ENCODE results near the gene ACADSB. TPM values are rescaled to one million over a fixed set of nuclear protein-coding genes. Genes with fewer than 3 reads are reported as not detected.

The ACADSB gene
- total and polyA plus RNA-seq, 10 of the 15 experiments (the other 5 are each of a cell fraction or from before 2014, with no cell fraction given) = 10.8 to 24.0 (median 15.0) TPM

DNA sequence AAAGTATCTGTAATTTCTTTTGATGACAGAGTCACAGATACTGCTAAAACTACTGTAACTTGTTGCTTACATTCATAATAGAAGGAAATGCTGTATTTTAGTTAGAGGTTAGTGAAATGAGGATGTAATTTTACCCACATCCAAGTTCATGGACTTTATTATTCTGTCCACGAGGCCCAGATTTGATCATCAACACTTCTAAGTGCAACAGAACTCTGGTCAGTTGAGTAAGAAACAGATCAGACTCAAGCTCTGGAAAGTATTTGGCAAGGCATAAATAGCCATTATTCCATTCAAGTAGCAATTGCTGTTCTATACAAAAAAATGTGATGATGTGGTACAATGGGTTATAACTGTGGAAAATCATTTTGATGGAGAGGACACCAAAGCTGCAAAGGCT lies 22.3 kb downstream of the ACADSB start:
- ATAC-seq (no peak), DNase-seq (ENCODE audit: low read depth, low spot score) (no peak), FAIRE-seq (no peak)
- SMC1A ChIA-PET (ENCODE audit: uncharacterized antibody, unreplicated experiment) = interaction anchor here (1.9 kb wide), 1 partner anchor 11 kb away, joined by 6 read pairs; no protein-coding TSS in a partner anchor
- Histone ChIP-seq H3K4me3 (no peak overlapping the region), H2AFZ (ENCODE audit: control insufficient read depth, low read depth, low read length) (no peak overlapping the region), H3K79me2 (ENCODE audit: control insufficient read depth, insufficient read depth, low read length) (no peaks in the 10 kb centered on the region), H3K36me3 (ENCODE audit: control insufficient read depth in 2 of 2, insufficient read depth in 2 of 2, low read length in 1 of 2) (no peaks in the 10 kb centered on the region), H3K4me2 (ENCODE audit: control insufficient read depth, insufficient read depth) (no peak overlapping the region), H3K9me3 (replicated peaks; ENCODE audit: control insufficient read depth, insufficient read depth, low read length) (no peaks in the 10 kb centered on the region), H3K27ac (ENCODE audit: control insufficient read depth, insufficient read depth) (no peak overlapping the region), H3K4me1 (ENCODE audit: control insufficient read depth, insufficient read depth, low read length) (no peaks in the 10 kb centered on the region), H3K9ac (ENCODE audit: control insufficient read depth, insufficient read depth, low read length) (no peak overlapping the region), H4K20me1 (ENCODE audit: control insufficient read depth, insufficient read depth) (no peaks in the 10 kb centered on the region), H3K27me3 (replicated peaks in 1 of 2; ENCODE audit: control insufficient read depth in 2 of 2, insufficient read depth in 2 of 2, low read length in 1 of 2) (no peaks in the 10 kb centered on the region)
- TF ChIP-seq HDAC6 (IDR thresholded peaks at IDR 0.05; ENCODE audit: unreplicated experiment) = no peak
- no peak for TF ChIP-seq YBX1 (IDR thresholded peaks at IDR 0.05)
- no peak for TF ChIP-seq NFIC (IDR thresholded peaks at IDR 0.05; ENCODE audit: low read depth, low read length)
- TF ChIP-seq, protein P1, sequence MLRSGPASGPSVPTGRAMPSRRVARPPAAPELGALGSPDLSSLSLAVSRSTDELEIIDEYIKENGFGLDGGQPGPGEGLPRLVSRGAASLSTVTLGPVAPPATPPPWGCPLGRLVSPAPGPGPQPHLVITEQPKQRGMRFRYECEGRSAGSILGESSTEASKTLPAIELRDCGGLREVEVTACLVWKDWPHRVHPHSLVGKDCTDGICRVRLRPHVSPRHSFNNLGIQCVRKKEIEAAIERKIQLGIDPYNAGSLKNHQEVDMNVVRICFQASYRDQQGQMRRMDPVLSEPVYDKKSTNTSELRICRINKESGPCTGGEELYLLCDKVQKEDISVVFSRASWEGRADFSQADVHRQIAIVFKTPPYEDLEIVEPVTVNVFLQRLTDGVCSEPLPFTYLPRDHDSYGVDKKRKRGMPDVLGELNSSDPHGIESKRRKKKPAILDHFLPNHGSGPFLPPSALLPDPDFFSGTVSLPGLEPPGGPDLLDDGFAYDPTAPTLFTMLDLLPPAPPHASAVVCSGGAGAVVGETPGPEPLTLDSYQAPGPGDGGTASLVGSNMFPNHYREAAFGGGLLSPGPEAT (IDR thresholded peaks at IDR 0.05; ENCODE audit: low read depth) = no peak
- TF ChIP-seq PAX8 (IDR thresholded peaks at IDR 0.05) = no peak
- TF ChIP-seq ATF7 (IDR thresholded peaks at IDR 0.05; ENCODE audit: low read depth) = no peak
- no peak for TF ChIP-seq ZZZ3 (IDR thresholded peaks at IDR 0.05; ENCODE audit: control insufficient read depth, insufficient read length, low read depth)
- TF ChIP-seq, protein P2, sequence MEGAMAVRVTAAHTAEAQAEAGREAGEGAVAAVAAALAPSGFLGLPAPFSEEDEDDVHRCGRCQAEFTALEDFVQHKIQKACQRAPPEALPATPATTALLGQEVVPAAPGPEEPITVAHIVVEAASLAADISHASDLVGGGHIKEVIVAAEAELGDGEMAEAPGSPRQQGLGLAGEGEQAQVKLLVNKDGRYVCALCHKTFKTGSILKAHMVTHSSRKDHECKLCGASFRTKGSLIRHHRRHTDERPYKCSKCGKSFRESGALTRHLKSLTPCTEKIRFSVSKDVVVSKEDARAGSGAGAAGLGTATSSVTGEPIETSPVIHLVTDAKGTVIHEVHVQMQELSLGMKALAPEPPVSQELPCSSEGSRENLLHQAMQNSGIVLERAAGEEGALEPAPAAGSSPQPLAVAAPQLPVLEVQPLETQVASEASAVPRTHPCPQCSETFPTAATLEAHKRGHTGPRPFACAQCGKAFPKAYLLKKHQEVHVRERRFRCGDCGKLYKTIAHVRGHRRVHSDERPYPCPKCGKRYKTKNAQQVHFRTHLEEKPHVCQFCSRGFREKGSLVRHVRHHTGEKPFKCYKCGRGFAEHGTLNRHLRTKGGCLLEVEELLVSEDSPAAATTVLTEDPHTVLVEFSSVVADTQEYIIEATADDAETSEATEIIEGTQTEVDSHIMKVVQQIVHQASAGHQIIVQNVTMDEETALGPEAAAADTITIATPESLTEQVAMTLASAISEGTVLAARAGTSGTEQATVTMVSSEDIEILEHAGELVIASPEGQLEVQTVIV (IDR thresholded peaks at IDR 0.05; ENCODE audit: borderline replicate concordance, partially characterized antibody) = no peak
- no peak for TF ChIP-seq POU2F2 (IDR thresholded peaks at IDR 0.05; ENCODE audit: borderline replicate concordance, low read depth, low read length)
- TF ChIP-seq, protein P3, sequence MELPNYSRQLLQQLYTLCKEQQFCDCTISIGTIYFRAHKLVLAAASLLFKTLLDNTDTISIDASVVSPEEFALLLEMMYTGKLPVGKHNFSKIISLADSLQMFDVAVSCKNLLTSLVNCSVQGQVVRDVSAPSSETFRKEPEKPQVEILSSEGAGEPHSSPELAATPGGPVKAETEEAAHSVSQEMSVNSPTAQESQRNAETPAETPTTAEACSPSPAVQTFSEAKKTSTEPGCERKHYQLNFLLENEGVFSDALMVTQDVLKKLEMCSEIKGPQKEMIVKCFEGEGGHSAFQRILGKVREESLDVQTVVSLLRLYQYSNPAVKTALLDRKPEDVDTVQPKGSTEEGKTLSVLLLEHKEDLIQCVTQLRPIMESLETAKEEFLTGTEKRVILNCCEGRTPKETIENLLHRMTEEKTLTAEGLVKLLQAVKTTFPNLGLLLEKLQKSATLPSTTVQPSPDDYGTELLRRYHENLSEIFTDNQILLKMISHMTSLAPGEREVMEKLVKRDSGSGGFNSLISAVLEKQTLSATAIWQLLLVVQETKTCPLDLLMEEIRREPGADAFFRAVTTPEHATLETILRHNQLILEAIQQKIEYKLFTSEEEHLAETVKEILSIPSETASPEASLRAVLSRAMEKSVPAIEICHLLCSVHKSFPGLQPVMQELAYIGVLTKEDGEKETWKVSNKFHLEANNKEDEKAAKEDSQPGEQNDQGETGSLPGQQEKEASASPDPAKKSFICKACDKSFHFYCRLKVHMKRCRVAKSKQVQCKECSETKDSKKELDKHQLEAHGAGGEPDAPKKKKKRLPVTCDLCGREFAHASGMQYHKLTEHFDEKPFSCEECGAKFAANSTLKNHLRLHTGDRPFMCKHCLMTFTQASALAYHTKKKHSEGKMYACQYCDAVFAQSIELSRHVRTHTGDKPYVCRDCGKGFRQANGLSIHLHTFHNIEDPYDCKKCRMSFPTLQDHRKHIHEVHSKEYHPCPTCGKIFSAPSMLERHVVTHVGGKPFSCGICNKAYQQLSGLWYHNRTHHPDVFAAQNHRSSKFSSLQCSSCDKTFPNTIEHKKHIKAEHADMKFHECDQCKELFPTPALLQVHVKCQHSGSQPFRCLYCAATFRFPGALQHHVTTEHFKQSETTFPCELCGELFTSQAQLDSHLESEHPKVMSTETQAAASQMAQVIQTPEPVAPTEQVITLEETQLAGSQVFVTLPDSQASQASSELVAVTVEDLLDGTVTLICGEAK (IDR thresholded peaks at IDR 0.05; ENCODE audit: borderline replicate concordance) = no peak
- TF ChIP-seq, protein P4, sequence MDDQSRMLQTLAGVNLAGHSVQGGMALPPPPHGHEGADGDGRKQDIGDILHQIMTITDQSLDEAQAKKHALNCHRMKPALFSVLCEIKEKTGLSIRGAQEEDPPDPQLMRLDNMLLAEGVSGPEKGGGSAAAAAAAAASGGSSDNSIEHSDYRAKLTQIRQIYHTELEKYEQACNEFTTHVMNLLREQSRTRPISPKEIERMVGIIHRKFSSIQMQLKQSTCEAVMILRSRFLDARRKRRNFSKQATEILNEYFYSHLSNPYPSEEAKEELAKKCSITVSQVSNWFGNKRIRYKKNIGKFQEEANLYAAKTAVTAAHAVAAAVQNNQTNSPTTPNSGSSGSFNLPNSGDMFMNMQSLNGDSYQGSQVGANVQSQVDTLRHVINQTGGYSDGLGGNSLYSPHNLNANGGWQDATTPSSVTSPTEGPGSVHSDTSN (IDR thresholded peaks at IDR 0.05; ENCODE audit: insufficient replicate concordance, low read depth, low read length) = no peak
- intact Hi-C loops (cut with micrococcal nuclease; ENCODE audit: unreplicated experiment) = no loop called here
- POLR2A ChIA-PET = no interaction called here
- 95% methylated on average over 1 of the region's 1 CpG for WGBS (ENCODE audit: insufficient coverage, insufficient replicate concordance, low lambda C conversion rate, missing lambda C conversion rate)
- RAD21 ChIA-PET (ENCODE audit: unreplicated experiment) = no interaction called here
- in situ Hi-C loops (cut with MboI) = no loop called here
- no TSS peak for BruUV-seq (replicated peaks)
- CTCF ChIA-PET = interaction anchor here (1.2 to 1.7 kb wide), 2 partner anchors 10 to 12 kb away, joined by 5 read pairs; no protein-coding TSS in a partner anchor
